Effector memory CD8-positive, alpha-beta T cell (primary cell): ENCODE results near the gene SUN3.
"Not testable (repeated sequence)": the region's sequence is repeated elsewhere in the genome, so short reads cannot be mapped to it uniquely, and the experiment has no call there.

ENCODE experiments used
- ATAC-seq: fragments of 150-1000 bp; cut with Tn5 transposase; replicated peaks from 2 replicates; pipeline ENCODE4 v1.10.0; 2021; ENCODE audit warnings: mild to moderate bottlenecking, moderate library complexity
- DNase-seq, 3 experiments: peaks; one replicate each; pipeline ENCODE4 v3.0.0; 2021
- H3K27ac Mint-ChIP-seq, 2 donors: one replicate each; pipeline ENCODE4 v1.8.0; 2022; ENCODE audit warnings: mild to moderate bottlenecking in 2 of 2, mixed read lengths in 2 of 2, moderate library complexity in 2 of 2
- H3K27me3 Mint-ChIP-seq, 2 donors: one replicate each; pipeline ENCODE4 v1.8.0; 2022; ENCODE audit warnings: mixed read lengths in 2 of 2
- H3K36me3 Mint-ChIP-seq: one replicate; pipeline ENCODE4 v1.8.0; 2022; ENCODE audit warnings: mild to moderate bottlenecking, moderate library complexity, mixed read lengths; ENCODE audit not compliant: insufficient read depth
- H3K4me1 Mint-ChIP-seq, 2 donors: one replicate each; pipeline ENCODE4 v1.8.0; 2022; ENCODE audit warnings: low read depth in 2 of 2, mixed read lengths in 2 of 2
- H3K4me3 Mint-ChIP-seq, 2 donors: one replicate each; pipeline ENCODE4 v1.8.0; 2022; ENCODE audit warnings: mild to moderate bottlenecking in 2 of 2, mixed read lengths in 2 of 2, moderate library complexity in 2 of 2
- H3K9me3 Mint-ChIP-seq, 2 donors: one replicate each; pipeline ENCODE4 v1.8.0; 2022; ENCODE audit warnings: mixed read lengths in 2 of 2

The SUN3 gene

DNA sequence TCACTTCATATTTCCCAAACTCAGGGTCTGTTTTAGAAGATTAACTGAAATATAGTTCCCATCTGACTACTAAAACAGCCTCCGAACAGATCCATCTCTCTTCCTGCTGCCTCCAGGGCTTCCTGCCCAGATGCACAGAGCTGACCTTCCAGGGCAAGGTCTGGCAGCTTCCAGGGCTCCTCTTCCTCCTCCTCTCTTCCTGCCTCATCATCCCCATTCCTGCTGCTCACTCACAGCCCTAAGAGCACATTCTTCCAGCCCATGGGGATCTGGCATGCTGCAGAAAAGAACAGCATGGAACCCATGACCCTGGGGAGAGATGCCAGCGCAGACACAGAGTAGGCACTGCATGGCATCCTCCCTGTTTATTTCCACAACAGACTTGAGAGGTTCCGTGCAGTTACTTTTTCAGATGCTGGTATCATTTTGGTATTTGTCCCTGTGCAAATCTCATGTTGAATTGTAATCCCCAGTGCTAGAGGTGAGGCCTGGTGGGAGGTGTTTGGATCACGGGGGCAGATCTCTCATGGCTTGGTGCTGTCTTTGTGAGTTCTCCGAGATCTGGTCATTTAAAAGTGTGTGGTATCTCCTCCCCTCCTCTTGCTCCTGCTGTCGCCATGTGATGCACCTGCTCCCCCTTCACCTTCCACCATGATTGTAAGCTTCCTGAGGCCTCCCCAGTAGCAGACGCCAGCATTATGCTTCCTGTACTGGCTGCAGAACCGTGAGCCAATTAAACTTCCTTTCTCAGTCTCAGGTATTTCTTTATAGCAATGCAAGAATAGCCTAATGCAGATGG, 85.0 kb downstream of the SUN3 start:
- H3K9me3 Mint-ChIP-seq = no peaks in the 10 kb centered on the region
- DNase-seq = no peak
- no peak overlapping the region for H3K27ac Mint-ChIP-seq

DNA sequence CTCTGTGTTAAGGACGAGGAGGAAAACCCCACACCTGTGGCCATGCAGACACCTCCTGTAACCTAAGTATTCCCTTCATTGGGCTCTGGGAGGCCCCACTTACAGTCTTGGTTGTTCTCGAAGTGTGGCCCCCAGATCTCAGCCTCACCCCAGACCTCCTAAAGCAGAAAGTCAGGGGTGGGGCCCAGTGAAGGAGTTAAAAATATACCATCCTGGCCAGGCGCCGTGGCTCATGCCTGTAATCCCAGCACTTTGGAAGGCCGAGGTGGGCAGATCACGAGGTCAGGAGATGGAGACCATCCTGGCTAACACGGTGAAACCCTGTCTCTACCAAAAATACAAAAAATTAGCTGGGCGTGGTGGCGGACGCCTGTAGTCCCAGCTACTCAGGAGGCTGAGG, 86.3 kb downstream of the SUN3 start:
- H3K4me1 Mint-ChIP-seq, H3K27ac Mint-ChIP-seq, H3K4me3 Mint-ChIP-seq, H3K36me3 Mint-ChIP-seq, ATAC-seq, H3K27me3 Mint-ChIP-seq, H3K9me3 Mint-ChIP-seq, DNase-seq: not testable (repeated sequence)

More for the DNA sequence above, 85.0 kb downstream of the SUN3 start:
- no peaks in the 10 kb centered on the region for H3K36me3 Mint-ChIP-seq
- no peak for ATAC-seq
- no peaks in the 10 kb centered on the region for H3K27me3 Mint-ChIP-seq
- H3K4me3 Mint-ChIP-seq = no peak overlapping the region
- no peaks in the 10 kb centered on the region for H3K4me1 Mint-ChIP-seq

DNA sequence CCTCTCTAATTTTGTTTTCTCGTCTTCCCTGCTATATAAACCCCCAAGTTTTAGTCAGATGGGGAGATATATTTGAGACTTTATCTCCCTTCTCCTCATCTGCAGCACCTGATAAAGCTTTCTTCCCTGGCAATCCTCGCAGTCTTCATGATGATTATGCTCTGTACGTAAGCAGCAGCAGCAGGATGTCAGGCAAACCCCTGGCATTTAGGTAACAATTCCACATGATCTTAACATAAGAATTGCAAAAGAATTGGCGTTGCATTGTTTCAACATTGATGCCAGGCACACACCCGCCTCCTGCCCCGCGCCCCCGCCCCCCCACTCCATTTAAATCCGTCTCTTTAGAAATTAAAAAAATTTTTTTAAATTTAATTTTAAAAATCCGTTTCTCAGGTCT, 86.8 kb downstream of the SUN3 start:
- no peak for DNase-seq
- no peaks in the 10 kb centered on the region for H3K4me1 Mint-ChIP-seq
- H3K27ac Mint-ChIP-seq = no peak overlapping the region
- H3K4me3 Mint-ChIP-seq = no peak overlapping the region
- peaks cover 0 to 5% of the 10 kb centered on the region in 2 donors for H3K27me3 Mint-ChIP-seq
- no peaks in the 10 kb centered on the region for H3K36me3 Mint-ChIP-seq
- ATAC-seq = no peak
- H3K9me3 Mint-ChIP-seq = no peaks in the 10 kb centered on the region

DNA sequence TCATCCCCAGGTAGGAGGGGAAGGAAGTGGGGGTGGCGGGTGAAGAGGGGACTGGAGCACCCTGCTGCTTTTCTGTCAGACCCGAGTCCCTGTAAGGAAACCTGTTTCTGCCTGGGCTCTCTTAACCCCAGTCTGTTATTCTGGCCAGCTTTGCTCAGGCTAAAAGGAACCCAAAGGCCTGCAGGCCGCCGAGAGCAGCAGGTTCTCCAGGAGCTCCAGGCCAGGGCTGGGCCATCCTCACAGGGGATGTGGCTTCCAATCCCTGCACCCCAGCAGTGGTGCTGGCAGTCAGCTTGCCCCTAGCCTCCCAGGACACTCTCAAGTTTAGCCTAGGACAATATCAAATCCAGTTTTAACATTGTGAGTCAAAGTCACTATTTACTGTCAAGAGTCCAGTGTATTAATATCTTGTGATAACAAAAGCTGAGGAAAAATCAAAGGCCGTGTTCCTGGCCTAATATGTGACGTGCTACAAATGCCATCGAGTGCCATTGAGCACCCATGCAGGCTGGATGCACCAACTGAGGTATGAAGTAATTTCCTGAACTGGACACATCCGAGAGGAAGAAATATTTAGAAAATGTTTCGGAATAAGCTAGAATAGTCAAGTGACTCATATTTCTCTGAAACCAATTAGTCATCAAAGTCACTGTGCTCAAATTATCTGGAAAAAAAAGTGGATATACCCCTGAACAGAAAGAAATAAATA, 87.6 kb downstream of the SUN3 start:
- ATAC-seq = no peak

DNA sequence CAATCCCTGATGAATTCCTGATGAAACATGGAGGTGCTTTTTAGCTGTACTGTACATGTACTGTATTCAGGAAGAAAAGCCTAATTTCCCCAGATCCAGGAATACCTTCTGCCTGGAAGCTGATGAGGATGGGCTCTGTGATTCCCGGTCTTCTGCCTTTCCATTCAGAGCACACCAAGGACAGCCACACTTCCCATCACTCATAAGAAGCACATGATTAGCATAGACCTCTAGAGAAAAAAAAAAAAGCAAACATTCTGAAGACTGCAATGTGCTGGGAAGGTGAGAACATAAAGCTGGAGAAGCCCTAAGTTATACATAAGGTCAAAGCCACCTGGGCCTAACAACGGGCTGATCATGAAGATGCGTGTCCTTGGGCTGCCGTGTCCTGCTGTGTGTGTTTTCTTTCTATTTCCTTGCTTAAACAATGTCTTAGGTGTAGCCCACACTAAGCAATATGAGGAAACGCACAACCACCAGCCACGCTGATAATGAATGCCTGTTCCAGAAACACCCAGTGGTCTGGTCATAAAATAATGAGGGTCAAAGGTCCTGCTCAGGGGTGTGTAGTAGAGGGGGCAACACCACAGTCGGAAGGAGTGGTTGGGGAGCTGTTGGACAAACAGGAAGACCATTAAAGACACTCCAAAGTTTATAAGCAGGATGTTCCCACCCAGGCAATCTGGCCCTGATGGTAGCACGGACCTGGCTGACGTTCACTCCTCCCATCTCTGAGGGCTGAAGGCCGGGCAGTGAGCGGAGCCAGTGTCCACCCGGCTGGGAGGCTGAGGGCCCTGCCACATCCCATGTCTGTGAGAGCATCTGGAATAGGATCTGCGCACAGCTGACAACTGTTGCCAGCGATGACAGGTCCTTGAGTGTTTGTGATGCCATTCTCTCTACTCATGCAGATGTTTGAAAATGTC, 88.6 kb downstream of the SUN3 start:
- Mint-ChIP-seq H3K4me3 (no peak overlapping the region), H3K9me3 (no peaks in the 10 kb centered on the region), H3K36me3 (no peaks in the 10 kb centered on the region), H3K4me1 (no peaks in the 10 kb centered on the region), H3K27ac (peak overlapping the region in 1 of 2 donors; percentile 35), H3K27me3 (peaks cover 0 to 8% of the 10 kb centered on the region in 2 donors)
- DNase-seq (no peak), ATAC-seq (no peak)

More for the DNA sequence above, 87.6 kb downstream of the SUN3 start:
- no peak overlapping the region for H3K4me3 Mint-ChIP-seq
- no peak for DNase-seq
- H3K4me1 Mint-ChIP-seq = no peaks in the 10 kb centered on the region
- H3K36me3 Mint-ChIP-seq = no peaks in the 10 kb centered on the region
- H3K27me3 Mint-ChIP-seq = peaks cover 0 to 8% of the 10 kb centered on the region in 2 donors
- no peaks in the 10 kb centered on the region for H3K9me3 Mint-ChIP-seq
- no peak overlapping the region for H3K27ac Mint-ChIP-seq

DNA sequence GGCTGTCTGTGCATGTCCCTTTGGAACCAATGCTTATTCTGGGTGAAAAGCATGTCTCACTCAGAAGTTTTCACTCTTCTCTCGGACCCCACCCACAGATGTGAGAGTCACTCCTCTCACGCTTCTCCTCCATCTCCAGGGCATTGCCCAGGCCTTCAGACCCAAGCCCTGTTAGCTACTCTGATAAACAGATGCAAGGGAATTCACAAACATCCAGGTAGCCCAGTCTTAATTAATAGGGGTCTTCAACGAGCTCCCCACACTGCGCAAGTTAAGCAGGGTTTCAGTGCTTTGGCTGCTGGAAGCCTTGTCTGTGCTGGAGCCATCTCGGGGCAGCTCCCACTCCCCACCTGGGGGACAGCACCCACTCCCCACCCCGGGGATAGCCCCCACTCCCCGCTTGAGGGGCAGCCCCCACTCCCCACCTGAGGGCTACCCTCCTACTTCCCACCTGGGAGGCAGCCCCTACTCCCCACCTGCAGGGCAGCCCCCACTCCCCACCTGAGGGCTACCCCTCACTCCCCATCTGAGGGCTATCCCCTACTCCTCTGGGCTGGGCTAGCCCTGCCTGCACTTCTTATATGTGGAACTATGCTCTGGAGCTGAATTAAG, 89.4 kb downstream of the SUN3 start:
- Mint-ChIP-seq H3K4me1 (no peaks in the 10 kb centered on the region), H3K9me3 (no peaks in the 10 kb centered on the region), H3K27me3 (peaks cover 0 to 8% of the 10 kb centered on the region in 2 donors), H3K36me3 (no peaks in the 10 kb centered on the region), H3K27ac (no peak overlapping the region), H3K4me3 (no peak overlapping the region)
- DNase-seq (no peak), ATAC-seq (no peak)

DNA sequence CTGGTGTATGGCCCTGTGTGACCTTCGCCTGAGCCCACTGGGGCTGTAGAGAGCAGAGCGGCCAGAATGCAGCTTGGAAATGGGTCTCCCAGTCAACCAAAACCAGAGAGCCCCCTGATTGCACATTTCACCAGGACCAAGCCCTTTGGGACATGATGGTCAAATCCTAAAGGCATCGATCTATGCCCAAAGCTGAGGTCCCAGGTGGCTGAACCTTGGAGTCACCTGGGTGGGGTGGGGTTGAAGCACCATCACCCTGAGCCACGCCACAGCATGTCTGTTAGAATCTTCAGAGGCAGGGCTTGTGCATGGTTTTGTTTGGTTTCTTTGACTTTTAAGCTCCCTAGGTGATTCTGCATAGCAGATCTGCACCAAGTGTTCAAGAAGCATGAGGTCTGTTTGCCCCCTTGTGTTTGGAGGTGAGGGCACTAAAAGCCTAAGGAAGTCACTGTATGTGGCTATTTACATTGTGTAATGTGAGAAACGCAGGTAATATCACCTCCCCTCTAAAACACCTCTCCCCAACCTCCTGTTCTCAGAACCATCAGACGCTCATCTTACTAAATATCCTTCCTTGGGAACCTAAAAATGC, 90.2 kb downstream of the SUN3 start:
- H3K4me1 Mint-ChIP-seq = no peaks in the 10 kb centered on the region
- H3K36me3 Mint-ChIP-seq = no peaks in the 10 kb centered on the region
- no peak for DNase-seq
- H3K27ac Mint-ChIP-seq = no peak overlapping the region
- H3K9me3 Mint-ChIP-seq = no peaks in the 10 kb centered on the region
- no peak overlapping the region for H3K4me3 Mint-ChIP-seq
- no peak for ATAC-seq
- peaks cover 0 to 8% of the 10 kb centered on the region in 2 donors for H3K27me3 Mint-ChIP-seq

DNA sequence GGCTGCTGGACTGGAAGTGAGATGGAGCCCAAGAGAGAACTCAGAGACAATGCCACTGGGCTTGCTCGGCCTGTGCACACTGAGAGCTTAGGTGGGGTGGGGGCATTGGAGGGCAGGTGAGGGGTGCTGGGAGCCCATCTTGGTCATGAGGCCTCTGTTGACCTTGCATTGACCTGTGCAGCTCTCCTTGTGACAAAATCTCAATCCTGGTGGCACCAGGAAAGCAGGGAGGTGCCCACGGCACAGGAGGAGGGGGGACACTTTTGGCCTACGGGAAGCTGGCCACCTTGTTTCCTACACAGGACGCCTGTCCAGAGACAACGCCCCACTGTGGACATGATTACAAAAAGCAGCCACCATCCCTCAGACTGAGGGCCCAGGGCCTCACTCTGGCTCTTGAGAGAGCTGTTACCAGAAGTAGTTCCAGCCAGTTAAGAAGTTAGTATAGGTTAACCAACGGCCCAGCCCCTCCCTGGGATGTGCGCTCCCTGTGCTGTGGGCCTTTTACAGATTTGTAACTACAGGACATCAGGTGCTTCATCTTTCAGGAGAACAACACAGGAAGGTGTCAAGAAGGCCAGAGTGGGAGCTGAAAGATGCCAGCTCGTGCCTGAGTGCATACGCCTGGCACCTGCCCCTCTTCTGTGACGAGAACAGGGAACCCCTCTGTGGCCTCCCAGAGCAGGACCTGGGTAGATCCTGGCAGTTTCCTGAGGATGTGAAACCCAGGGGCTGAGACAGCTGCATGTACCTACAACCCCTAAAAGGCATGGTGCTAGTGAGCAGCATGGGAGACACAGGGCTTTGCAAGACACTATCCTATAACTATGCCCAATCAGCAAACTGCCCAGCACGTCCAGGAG, 91.0 kb downstream of the SUN3 start:
- H3K36me3 Mint-ChIP-seq = no peaks in the 10 kb centered on the region
- H3K9me3 Mint-ChIP-seq = no peaks in the 10 kb centered on the region
- H3K27me3 Mint-ChIP-seq = peaks cover 0 to 8% of the 10 kb centered on the region in 2 donors
- H3K4me3 Mint-ChIP-seq = no peak overlapping the region
- no peak for ATAC-seq
- peak overlapping the region in 1 of 2 donors; percentile 14 for H3K27ac Mint-ChIP-seq
- H3K4me1 Mint-ChIP-seq = no peaks in the 10 kb centered on the region
- no peak for DNase-seq
